IMR-90 (cell line): ENCODE results near the gene FAM114A2.

ENCODE experiments used
- BHLHE40 ChIP-seq: fragments of 150-350 bp; IDR thresholded peaks from 2 replicates; pipeline ENCODE4 v1.6.1; 2016; ENCODE audit warnings: mild to moderate bottlenecking, low read depth, low read length
- CHD1 ChIP-seq: IDR thresholded peaks from 2 replicates; pipeline ENCODE4 v1.6.1; 2012; ENCODE audit warnings: low read depth, low read length, improper control_type of control experiment
- CTCF ChIP-seq: conservative IDR thresholded peaks from 2 replicates; pipeline ENCODE4 v1.5.1; 2012; ENCODE audit warnings: mild to moderate bottlenecking, low read depth, low read length, improper control_type of control experiment
- FOS ChIP-seq: fragments of 150-350 bp; IDR thresholded peaks from 2 replicates; pipeline ENCODE4 v1.6.1; 2016; ENCODE audit warnings: low read depth, low read length
- MAFK ChIP-seq: IDR thresholded peaks from 2 replicates; pipeline ENCODE4 v1.6.1; 2012; ENCODE audit warnings: low read depth, low read length, improper control_type of control experiment
- MAZ ChIP-seq: IDR thresholded peaks from 2 replicates; pipeline ENCODE4 v1.6.1; 2012; ENCODE audit warnings: low read depth, mild to moderate bottlenecking, low read length, improper control_type of control experiment, moderate library complexity, borderline replicate concordance
- MXI1 ChIP-seq: IDR thresholded peaks from 2 replicates; pipeline ENCODE4 v1.6.1; 2012; ENCODE audit warnings: low read depth, mild to moderate bottlenecking, low read length, moderate library complexity, borderline replicate concordance
- POLR2A ChIP-seq: IDR thresholded peaks from 2 replicates; pipeline ENCODE4 v1.6.1; 2012; ENCODE audit warnings: mild to moderate bottlenecking, low read depth, low read length

DNA sequence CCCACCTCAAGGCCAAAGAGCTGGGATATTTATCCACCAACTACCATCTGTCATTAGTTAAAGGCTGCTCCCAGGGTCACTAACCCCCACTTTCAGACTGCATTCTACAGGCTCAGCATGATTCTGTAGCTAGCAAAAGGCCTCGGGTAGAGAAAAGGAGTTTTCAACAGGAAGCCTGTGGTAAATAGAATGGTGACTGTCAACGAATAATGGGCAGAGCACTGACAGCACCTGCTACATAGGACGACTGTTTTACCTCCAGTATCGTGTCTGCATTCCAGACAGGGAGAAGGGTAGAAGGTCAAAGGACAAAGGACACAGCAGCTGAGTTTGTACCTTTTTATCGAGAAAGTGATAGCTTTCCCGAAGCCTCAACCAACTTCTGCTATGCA is 20.3 kb upstream of the FAM114A2 start:
- no peak for TF ChIP-seq MXI1
- no peak for TF ChIP-seq FOS
- TF ChIP-seq CTCF, result no peak
- TF ChIP-seq CHD1, result no peak
- no peak for TF ChIP-seq BHLHE40
- no peak for TF ChIP-seq MAFK
- TF ChIP-seq POLR2A, result no peak
- no peak for TF ChIP-seq MAZ
